ENCODE data around the gene ADGRD2.

Gene ADGRD2

DNA sequence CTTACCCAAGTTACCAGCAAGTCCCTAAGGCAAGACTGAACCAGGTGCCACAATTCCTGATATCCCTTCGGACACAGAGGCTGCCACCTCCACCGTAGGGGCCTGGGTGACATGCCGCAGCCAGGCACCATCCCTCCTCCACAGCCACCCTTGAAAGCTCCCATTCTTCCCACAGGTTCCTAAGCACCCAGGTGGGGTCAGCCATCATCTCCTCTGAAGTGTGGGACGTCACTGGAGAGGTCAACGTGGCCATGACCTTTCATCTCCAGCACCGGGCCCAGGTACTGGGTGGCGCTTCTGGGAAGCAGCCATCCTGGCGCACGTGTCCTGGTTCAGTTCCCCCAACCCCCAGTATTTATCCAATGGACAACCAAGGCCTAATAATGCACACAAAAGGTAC lies 8.2 kb downstream of the ADGRD2 start:
- DNase-seq: no peak

- DNase-seq: no peak
Observed at GRCh38 chr9:124462739-124463138, 12.5 kb downstream of the ADGRD2 start.

DNA sequence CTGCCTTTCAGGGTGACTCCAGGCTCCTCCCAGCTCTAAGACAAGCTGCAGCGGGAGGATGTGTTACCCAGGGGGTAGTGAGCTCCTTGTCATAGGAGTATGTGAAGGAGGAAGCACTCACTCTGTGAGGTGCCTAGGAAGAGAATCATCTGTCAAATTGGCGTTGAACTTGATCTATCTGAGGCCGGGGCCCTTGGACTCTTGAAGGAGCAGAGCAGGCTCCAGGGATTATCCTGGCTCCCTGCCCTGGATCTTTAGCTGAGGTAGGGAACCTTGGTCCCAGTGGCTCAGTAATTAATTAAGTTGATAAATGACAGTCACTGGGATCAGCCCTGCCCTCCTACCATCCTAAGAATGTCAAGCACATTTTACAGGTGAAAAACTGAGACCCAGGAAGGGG lies 15.5 kb downstream of the ADGRD2 start:
- no peak for DNase-seq

GRCh38 chr9:124467410-124468060 lies 17.3 kb downstream of the ADGRD2 start:
- DNase-seq: no peak

GRCh38 chr9:124468061-124468740 lies 17.9 kb downstream of the ADGRD2 start:
- DNase-seq: no peak

- no peak for DNase-seq
Observed at GRCh38 chr9:124469011-124469832, 19.0 kb downstream of the ADGRD2 start.

DNA sequence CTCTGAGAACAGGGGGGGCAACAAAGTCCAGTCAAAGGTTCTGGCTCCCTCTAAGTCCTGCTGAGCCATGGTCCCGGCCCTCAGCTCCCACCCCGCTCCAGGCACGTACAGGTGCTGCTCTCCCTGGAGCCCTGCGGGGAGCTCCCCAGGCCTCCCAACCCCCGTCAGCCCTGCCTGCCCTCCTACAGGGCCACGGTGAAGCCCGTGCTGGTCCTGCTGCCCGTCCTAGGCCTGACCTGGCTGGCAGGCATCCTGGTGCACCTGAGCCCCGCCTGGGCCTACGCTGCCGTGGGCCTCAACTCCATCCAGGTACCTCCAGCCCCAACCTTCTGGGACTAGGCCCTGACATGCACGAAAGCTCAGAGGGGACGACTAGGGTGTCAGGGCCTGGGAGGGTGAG lies 20.1 kb downstream of the ADGRD2 start:
- no peak for DNase-seq

GRCh38 chr9:124470726-124471125 lies 20.5 kb downstream of the ADGRD2 start:
- DNase-seq: no peak

DNA sequence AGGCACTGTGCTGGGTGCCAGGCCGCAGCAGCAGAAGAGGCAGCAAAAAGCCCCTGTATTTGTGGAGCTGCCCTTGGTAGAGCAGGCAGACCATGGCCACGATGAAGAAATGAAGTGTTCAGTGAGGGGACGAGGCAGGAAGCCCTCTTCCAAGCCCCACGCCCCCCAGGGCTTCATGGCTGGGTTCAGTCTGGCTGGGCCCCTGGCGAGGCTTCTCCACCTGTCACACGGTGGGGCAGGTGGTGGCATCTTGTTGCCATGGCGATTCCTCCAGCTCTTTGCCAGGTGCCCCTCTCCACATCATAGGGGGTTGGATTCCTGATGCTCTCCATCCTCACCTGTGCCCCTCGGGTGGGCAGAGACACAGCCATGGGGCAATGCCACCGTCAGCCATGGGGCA lies 21.5 kb downstream of the ADGRD2 start:
- peak; percentile 33 for DNase-seq

- no peak for DNase-seq
Observed at GRCh38 chr9:124472770-124473169, 22.5 kb downstream of the ADGRD2 start.

DNA sequence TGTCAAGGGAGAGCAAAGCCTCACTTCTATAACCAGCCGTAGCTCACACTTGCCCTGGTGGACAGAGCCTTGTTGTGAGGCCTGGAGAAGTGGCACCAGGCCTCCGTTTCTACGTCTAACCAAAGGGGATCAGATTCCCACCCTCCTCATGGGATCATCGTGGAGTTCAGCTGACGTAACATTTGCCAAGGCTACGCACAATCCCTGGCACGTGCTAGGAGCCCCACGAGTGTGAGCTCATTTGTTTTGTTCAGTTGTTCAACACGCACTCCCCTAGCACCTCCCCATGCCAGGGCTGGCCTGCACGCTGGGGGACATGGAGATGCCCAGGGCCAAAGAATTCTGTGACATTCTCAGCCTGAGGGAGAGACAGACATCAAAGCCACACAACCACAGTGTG lies 23.1 kb downstream of the ADGRD2 start:
- DNase-seq: no peak

DNA sequence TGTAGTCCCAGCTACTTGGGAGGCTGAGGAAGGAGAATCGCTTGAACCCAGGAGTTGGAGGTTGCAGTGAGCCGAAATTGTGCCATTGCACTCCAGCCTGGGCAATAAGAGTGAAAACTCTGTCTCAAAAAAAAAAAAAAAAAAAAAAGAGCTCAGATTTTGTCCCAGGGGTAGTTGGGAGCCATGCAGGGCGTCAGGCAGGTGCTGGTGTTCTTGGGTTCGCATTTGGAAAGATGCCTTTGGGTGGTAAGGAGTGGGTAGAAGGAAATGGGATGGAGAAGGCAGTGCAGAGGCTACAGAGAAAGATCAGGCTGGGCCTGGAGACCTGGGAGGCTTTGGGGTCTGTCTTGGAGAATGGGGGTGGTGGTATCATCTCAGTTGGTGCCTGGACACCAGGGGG lies 23.9 kb downstream of the ADGRD2 start:
- DNase-seq: no peak

GRCh38 chr9:124475158-124475867 lies 25.1 kb downstream of the ADGRD2 start:
- no peak for DNase-seq

DNA sequence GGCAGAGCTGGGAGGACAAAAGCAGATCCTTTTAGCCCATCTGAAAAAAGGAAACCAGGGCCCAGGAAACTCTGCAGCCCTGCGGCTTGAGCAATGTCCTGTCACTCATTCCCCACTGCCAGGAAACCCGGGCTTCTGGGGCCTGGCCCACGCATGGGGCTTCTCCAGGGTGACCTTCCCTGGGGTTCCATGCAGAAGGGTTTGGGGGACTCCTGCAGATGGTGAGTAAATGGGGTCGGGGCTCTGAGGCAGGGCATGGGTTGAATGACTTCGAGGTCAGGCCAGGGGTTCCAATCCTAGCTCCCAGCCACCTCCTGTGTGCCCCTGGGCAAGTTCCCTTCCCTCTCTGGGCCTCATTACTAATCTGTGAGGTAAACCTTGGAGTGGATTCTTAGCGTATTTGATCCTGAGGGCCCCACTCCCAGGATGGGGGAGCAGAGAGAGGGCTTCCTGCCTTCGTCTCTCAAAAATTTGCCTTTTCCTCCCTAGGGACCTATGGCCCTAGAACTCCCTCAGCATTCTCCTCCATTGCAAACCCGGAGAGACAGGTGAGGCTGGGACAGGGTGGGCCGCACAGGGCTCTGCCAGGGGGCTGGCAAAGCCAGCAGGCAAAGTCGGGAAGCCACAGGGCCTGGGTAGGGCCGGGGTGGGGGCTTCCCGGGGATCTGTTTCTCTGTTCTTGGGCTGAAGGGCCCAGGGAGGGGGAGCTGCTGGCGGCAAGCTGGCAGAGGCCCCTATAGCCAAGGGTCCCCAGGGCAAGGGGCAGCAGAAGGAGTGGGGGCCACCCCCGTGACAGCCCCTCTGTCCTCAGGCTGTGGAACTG lies 25.8 kb downstream of the ADGRD2 start:
- no peak for DNase-seq

- no peak for DNase-seq
Observed at GRCh38 chr9:124477211-124477647, 27.0 kb downstream of the ADGRD2 start.

- peak; percentile 70 for DNase-seq
Observed at GRCh38 chr9:124477648-124478285, 27.5 kb downstream of the ADGRD2 start.

- DNase-seq: no peak
Observed at GRCh38 chr9:124478354-124478753, 28.1 kb downstream of the ADGRD2 start.

DNA sequence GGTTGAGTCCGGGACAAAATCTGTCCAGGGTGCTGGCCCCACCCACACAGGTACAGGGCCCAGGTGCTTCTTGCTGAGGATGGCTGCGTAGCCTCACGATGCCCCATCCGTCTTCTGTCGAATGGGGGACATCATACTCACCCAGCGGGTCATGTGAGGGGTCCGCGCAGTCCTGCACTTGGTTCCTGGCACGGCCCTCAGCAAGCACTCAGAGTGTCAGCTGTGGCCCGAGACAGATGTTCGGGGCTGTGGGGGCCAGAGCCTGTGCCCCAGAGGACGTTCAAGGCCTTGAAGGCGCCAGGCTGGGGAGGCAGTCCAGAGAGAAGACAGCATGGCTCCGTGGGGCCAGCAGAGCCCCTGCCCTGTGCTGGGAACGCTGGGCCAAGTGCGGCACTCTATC lies 29.1 kb downstream of the ADGRD2 start:
- no peak for DNase-seq

- DNase-seq: no peak
Observed at GRCh38 chr9:124479947-124480620, 29.8 kb downstream of the ADGRD2 start.

- DNase-seq: no peak
Observed at GRCh38 chr9:124480621-124480981, 30.4 kb downstream of the ADGRD2 start.

- no peak for DNase-seq
Observed at GRCh38 chr9:124481115-124481514, 30.9 kb downstream of the ADGRD2 start.
